Neutrophil (primary cell): ENCODE results near the gene DDX18.
"Not testable (repeated sequence)": the region's sequence is repeated elsewhere in the genome, so short reads cannot be mapped to it uniquely, and the experiment has no call there.

Experiments used
- H3K27ac ChIP-seq: fragments of 200-600 bp; sonication (generic); 2 replicates; pipeline ENCODE4 v1.5.1; 2016; ENCODE audit warnings: mild to moderate bottlenecking, moderate library complexity
- H3K27me3 ChIP-seq: fragments of 200-600 bp; sonication (generic); 2 replicates; pipeline ENCODE4 v1.6.0; 2016; ENCODE audit warnings: mild to moderate bottlenecking
- H3K36me3 ChIP-seq: fragments of 200-600 bp; sonication (generic); 2 replicates; pipeline ENCODE4 v1.5.1; 2017
- H3K4me1 ChIP-seq, 2 experiments: fragments of 200-600 bp in 1 of 2; sonication (generic) in 1 of 2; 1 replicate in 1 of 2; 2 replicates in 1 of 2; pipeline versions ENCODE4 v1.5.1 to v1.6.1; 2013 to 2016; ENCODE audit warnings: low read depth in 1 of 2, low read length in 1 of 2, mild to moderate bottlenecking in 1 of 2, moderate library complexity in 1 of 2; ENCODE audit not compliant: control insufficient read depth in 1 of 2, insufficient read depth in 1 of 2
- H3K4me3 ChIP-seq, 2 experiments: fragments of 200-600 bp in 1 of 2; sonication (generic) in 1 of 2; 1 replicate in 1 of 2; 2 replicates in 1 of 2; pipeline ENCODE4 v1.5.1; 2013 to 2016; ENCODE audit warnings: low read depth in 1 of 2, low read length in 1 of 2, mild to moderate bottlenecking in 1 of 2, moderate library complexity in 1 of 2
- H3K9me3 ChIP-seq: fragments of 200-600 bp; sonication (generic); 2 replicates; pipeline ENCODE4 v1.5.1; 2016
- TF ChIP-seq, protein P1 (sequence below): fragments of 200-600 bp; sonication (generic); IDR thresholded peaks from 2 replicates; pipeline ENCODE4 v1.5.1; 2016; ENCODE audit warnings: antibody characterized with exemption

The DDX18 gene

GRCh38 chr2:117776888-117777287, 37.6 kb upstream of the DDX18 start:
- no peak overlapping the region for H3K4me3 ChIP-seq
- H3K4me1 ChIP-seq, result no peaks in the 10 kb centered on the region
- TF ChIP-seq, protein P1, sequence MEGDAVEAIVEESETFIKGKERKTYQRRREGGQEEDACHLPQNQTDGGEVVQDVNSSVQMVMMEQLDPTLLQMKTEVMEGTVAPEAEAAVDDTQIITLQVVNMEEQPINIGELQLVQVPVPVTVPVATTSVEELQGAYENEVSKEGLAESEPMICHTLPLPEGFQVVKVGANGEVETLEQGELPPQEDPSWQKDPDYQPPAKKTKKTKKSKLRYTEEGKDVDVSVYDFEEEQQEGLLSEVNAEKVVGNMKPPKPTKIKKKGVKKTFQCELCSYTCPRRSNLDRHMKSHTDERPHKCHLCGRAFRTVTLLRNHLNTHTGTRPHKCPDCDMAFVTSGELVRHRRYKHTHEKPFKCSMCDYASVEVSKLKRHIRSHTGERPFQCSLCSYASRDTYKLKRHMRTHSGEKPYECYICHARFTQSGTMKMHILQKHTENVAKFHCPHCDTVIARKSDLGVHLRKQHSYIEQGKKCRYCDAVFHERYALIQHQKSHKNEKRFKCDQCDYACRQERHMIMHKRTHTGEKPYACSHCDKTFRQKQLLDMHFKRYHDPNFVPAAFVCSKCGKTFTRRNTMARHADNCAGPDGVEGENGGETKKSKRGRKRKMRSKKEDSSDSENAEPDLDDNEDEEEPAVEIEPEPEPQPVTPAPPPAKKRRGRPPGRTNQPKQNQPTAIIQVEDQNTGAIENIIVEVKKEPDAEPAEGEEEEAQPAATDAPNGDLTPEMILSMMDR, result no peak
- H3K9me3 ChIP-seq, result no peaks in the 10 kb centered on the region
- no peak overlapping the region for H3K27ac ChIP-seq
- no peaks in the 10 kb centered on the region for H3K36me3 ChIP-seq
- peaks cover 3% of the 10 kb centered on the region for H3K27me3 ChIP-seq

DNA sequence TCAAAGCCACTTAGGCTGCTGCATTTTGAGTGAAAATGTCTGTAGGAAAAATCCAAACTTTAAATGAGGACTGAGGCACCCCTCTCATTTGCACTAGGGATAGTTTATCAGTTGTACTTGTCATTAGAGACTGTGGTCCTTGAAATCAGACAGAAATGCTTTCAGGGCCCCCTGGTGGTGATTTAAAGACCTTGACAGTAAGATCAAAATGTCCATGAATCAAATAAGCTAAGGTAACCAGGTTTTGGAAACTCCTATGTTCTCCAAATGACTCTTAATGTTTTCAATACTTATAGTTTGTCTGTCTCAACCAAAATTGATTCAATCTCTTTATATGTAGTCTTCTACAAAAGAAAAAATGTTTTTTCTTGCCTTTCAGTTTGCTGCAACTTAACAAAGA, 28.8 kb upstream of the DDX18 start:
- Histone ChIP-seq H3K27ac (no peak overlapping the region), H3K4me1 (no peaks in the 10 kb centered on the region), H3K9me3 (no peaks in the 10 kb centered on the region), H3K36me3 (no peaks in the 10 kb centered on the region), H3K27me3 (no peaks in the 10 kb centered on the region), H3K4me3 (no peak overlapping the region)
- TF ChIP-seq, protein P1, result no peak

GRCh38 chr2:117786520-117786919, 28.0 kb upstream of the DDX18 start:
- no peaks in the 10 kb centered on the region for H3K36me3 ChIP-seq
- H3K27ac ChIP-seq, result no peak overlapping the region
- no peaks in the 10 kb centered on the region for H3K9me3 ChIP-seq
- no peaks in the 10 kb centered on the region for H3K27me3 ChIP-seq
- H3K4me1 ChIP-seq, result no peaks in the 10 kb centered on the region
- TF ChIP-seq, protein P1, result no peak
- H3K4me3 ChIP-seq, result no peak overlapping the region

GRCh38 chr2:117789505-117789904, 25.0 kb upstream of the DDX18 start:
- no peaks in the 10 kb centered on the region for H3K36me3 ChIP-seq
- H3K4me3 ChIP-seq, result no peak overlapping the region
- TF ChIP-seq, protein P1, result no peak

GRCh38 chr2:117794668-117795067, 19.8 kb upstream of the DDX18 start:
- Histone ChIP-seq H3K27ac (no peak overlapping the region), H3K36me3 (no peaks in the 10 kb centered on the region), H3K9me3 (no peaks in the 10 kb centered on the region), H3K27me3 (peaks cover 9% of the 10 kb centered on the region), H3K4me3 (no peak overlapping the region), H3K4me1 (no peaks in the 10 kb centered on the region)
- TF ChIP-seq, protein P1, result no peak

More at GRCh38 chr2:117789505-117789904, 25.0 kb upstream of the DDX18 start:
- Histone ChIP-seq H3K27me3 (peaks cover 9% of the 10 kb centered on the region), H3K27ac (no peak overlapping the region), H3K9me3 (no peaks in the 10 kb centered on the region), H3K4me1 (no peaks in the 10 kb centered on the region)

GRCh38 chr2:117801826-117802225, 12.7 kb upstream of the DDX18 start:
- no peaks in the 10 kb centered on the region for H3K36me3 ChIP-seq
- H3K27me3 ChIP-seq, result peaks cover 30% of the 10 kb centered on the region
- TF ChIP-seq, protein P1, result no peak
- H3K4me3 ChIP-seq, result no peak overlapping the region
- no peaks in the 10 kb centered on the region for H3K4me1 ChIP-seq
- no peaks in the 10 kb centered on the region for H3K9me3 ChIP-seq
- H3K27ac ChIP-seq, result no peak overlapping the region

DNA sequence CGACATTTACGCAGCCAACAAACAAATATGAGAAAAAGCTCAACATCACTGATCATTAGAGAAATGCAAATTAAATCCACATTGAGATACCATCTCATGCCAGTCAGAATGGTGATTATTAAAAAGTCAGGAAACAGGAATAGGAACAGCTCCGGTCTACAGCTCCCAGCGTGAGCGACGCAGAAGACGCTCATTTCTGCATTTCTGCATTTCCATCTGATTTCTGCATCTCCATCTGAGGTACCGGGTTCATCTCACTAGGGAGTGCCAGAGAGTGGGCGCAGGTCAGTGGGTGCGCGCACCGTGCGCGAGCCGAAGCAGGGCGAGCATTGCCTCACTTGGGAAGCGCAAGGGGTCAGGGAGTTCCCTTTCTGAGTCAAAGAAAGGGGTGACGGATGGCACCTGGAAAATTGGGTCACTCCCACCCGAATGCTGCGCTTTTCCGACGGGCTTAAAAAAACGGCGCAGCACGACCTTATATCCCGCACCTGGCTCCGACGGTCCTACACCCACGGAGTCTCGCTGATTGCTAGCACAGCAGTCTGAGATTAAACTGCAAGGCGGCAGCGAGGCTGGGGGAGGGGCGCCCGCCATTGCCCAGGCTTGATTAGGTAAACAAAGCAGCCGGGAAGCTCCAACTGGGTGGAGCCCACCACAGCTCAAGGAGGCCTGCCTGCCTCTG, 10.7 kb upstream of the DDX18 start:
- peaks cover 30% of the 10 kb centered on the region for H3K27me3 ChIP-seq
- H3K36me3 ChIP-seq, H3K9me3 ChIP-seq, H3K4me1 ChIP-seq, H3K4me3 ChIP-seq, H3K27ac ChIP-seq: not testable (repeated sequence)
